A549 (cell line): Measurements from ENCODE around the gene RNPS1. TPM values are rescaled to one million over a fixed set of nuclear protein-coding genes. Genes with fewer than 3 reads are reported as not detected.

Source experiments
- ATAC-seq, 2 experiments: fragments of 200-7000 bp in 1 of 2; fragments of >200 bp in 1 of 2; cut with Nextera tagmentation in 1 of 2; cut with Tn5 transposase in 1 of 2; 3 replicates each; pipeline versions ENCODE4 v1.8.0 to v1.9.1; 2018 to 2020; ENCODE audit warnings: mild to moderate bottlenecking in 1 of 2, moderate library complexity in 1 of 2
- CTCF ChIA-PET: fragments of 300-600 bp; sonication (Branson Sonifier 250); formaldehyde crosslinking; extraction: SDS; loops from one replicate; lab custom pipeline; 2021; ENCODE audit warnings: antibody characterized with exemption, inconsistent platforms; lab: Yijun Ruan, JAX
- POLR2A ChIA-PET: fragments of 350-600 bp; formaldehyde crosslinking; extraction: SDS; loops from one replicate; lab custom pipeline; 2021; ENCODE audit warnings: antibody characterized with exemption, inconsistent platforms; lab: Yijun Ruan, JAX
- DNase-seq, 2 experiments: peaks; one replicate each; pipeline versions ENCODE4 v3.0.0 to v3.0.0-alpha.2; 2011 to 2016; ENCODE audit warnings: low read depth in 1 of 2, low spot score in 1 of 2
- FAIRE-seq: peaks from 2 replicates; lab custom pipeline; 2011; peaks lifted over from hg19 to GRCh38; lab: Jason Lieb, UNC
- H3K27ac ChIP-seq, 2 experiments: fragments of >200 bp; sonication (Bioruptor Twin); formaldehyde crosslinking; 3 replicates each; pipeline ENCODE4 v1.5.1; 2016 to 2017
- H3K4me1 ChIP-seq: fragments of >200 bp; sonication (Bioruptor Twin); formaldehyde crosslinking; 3 replicates; pipeline ENCODE4 v1.6.1; 2016
- H3K4me2 ChIP-seq: fragments of >200 bp; sonication (Bioruptor Twin); formaldehyde crosslinking; 3 replicates; pipeline ENCODE4 v1.6.1; 2016
- H3K4me3 ChIP-seq: fragments of >200 bp; sonication (Bioruptor Twin); formaldehyde crosslinking; 3 replicates; pipeline ENCODE4 v1.5.1; 2016
- H3K9me3 ChIP-seq: fragments of >200 bp; sonication (Bioruptor Twin); formaldehyde crosslinking; 3 replicates; pipeline ENCODE4 v1.6.1; 2016
- BHLHE40 ChIP-seq: IDR thresholded peaks from 2 replicates; pipeline ENCODE4 v1.6.1; 2012; ENCODE audit warnings: low read depth, low read length, inconsistent platforms
- CBX8 ChIP-seq: fragments of 200-600 bp; sonication (generic); IDR thresholded peaks from 2 replicates; pipeline ENCODE4 v1.6.1; 2016
- CEBPB ChIP-seq, 2 experiments: fragments of >200 bp in 1 of 2; sonication (Bioruptor Twin) in 1 of 2; formaldehyde crosslinking in 1 of 2; IDR thresholded peaks; 2 replicates each; pipeline ENCODE4 v1.6.1; 2012 to 2016
- EHF ChIP-seq: fragments of 250-450 bp; sonication (Bioruptor Pico); IDR thresholded peaks from 2 replicates; pipeline ENCODE4 v1.5.0; 2020; ENCODE audit warnings: mild to moderate bottlenecking
- EHMT2 ChIP-seq: fragments of 200-600 bp; sonication (generic); IDR thresholded peaks from 2 replicates; pipeline ENCODE4 v1.6.1; 2016; ENCODE audit warnings: antibody characterized with exemption, low read depth, mild to moderate bottlenecking, moderate library complexity
- HOXB5 ChIP-seq: fragments of 250-450 bp; sonication (Bioruptor Pico); IDR thresholded peaks from 2 replicates; pipeline ENCODE4 v1.5.0; 2020; ENCODE audit warnings: mild to moderate bottlenecking, moderate library complexity
- MYC ChIP-seq: IDR thresholded peaks from 2 replicates; pipeline ENCODE4 v1.6.1; 2012; ENCODE audit warnings: mild to moderate bottlenecking, inconsistent platforms, low read length, improper control_type of control experiment, borderline replicate concordance
- PHF8 ChIP-seq: fragments of 200-600 bp; sonication (generic); IDR thresholded peaks from 2 replicates; pipeline ENCODE4 v1.6.1; 2016; ENCODE audit warnings: low read depth, mild to moderate bottlenecking, antibody characterized with exemption, moderate library complexity, borderline replicate concordance
- RAD21 ChIP-seq, 2 experiments: fragments of >200 bp in 1 of 2; sonication (Bioruptor Twin) in 1 of 2; formaldehyde crosslinking in 1 of 2; IDR thresholded peaks in 1 of 2; conservative IDR thresholded peaks in 1 of 2; 2 replicates in 1 of 2; 3 replicates in 1 of 2; pipeline ENCODE4 v1.6.1; 2012 to 2018; ENCODE audit warnings: inconsistent platforms in 1 of 2
- RFX5 ChIP-seq: fragments of 450-650 bp; IDR thresholded peaks from 2 replicates; pipeline ENCODE4 v1.7.1; 2014; ENCODE audit warnings: antibody characterized with exemption, mild to moderate bottlenecking, moderate library complexity
- RNF2 ChIP-seq: fragments of 200-600 bp; sonication (generic); IDR thresholded peaks from 2 replicates; pipeline ENCODE4 v1.6.1; 2016; ENCODE audit warnings: low read depth, mild to moderate bottlenecking, antibody characterized with exemption, moderate library complexity, borderline replicate concordance
- SREBF2 ChIP-seq: fragments of 450-650 bp; IDR thresholded peaks from 2 replicates; pipeline ENCODE4 v1.6.1; 2014; ENCODE audit warnings: mild to moderate bottlenecking, moderate library complexity
- ZFP36 ChIP-seq: fragments of 450-650 bp; IDR thresholded peaks from 2 replicates; pipeline ENCODE4 v1.6.1; 2014; ENCODE audit warnings: borderline replicate concordance; ENCODE audit not compliant: partially characterized antibody
- ZNF302 ChIP-seq: fragments of 250-450 bp; sonication (Bioruptor Pico); IDR thresholded peaks from 2 replicates; pipeline ENCODE4 v1.9.0; 2021; ENCODE audit warnings: inconsistent platforms, mild to moderate bottlenecking, moderate library complexity
- ZSCAN20 ChIP-seq: fragments of 250-450 bp; sonication (Bioruptor Pico); IDR thresholded peaks from 2 replicates; pipeline ENCODE4 v1.8.0; 2022; ENCODE audit warnings: mild to moderate bottlenecking, moderate library complexity
- WGBS: methylation state at CpG from one replicate; pipeline ENCODE4 v1.1.6; 2017; ENCODE audit errors: missing lambda C conversion rate; 5-methylcytosine and 5-hydroxymethylcytosine counted together
- polyA plus RNA-seq, 4 experiments: library from polyadenylated mRNA; depleted of rRNA in 3 of 4; stranded (reverse); fragments of >200 nt; fragmentation: RNase III in 1 of 4; extraction: RNeasy Plus Mini Kit Qiagen cat#74134 plus additional on column Dnase treatment in 1 of 4; gene quantifications; 2 replicates in 3 of 4; 3 replicates in 1 of 4; pipeline ENCODE4 v1.2.3, GENCODE V29; 2011 to 2017
- TF ChIP-seq, protein P1 (sequence below): fragments of 200-600 bp; sonication (generic); IDR thresholded peaks from 2 replicates; pipeline ENCODE4 v1.6.1; 2016; ENCODE audit warnings: antibody characterized with exemption, mild to moderate bottlenecking, moderate library complexity
- TF ChIP-seq, protein P2 (sequence below): IDR thresholded peaks from 2 replicates; pipeline ENCODE4 v1.6.1; 2012
- TF ChIP-seq, protein P3 (sequence below): fragments of 150-350 bp; IDR thresholded peaks from 2 replicates; pipeline ENCODE4 v1.6.1; 2014; ENCODE audit warnings: low read depth, mild to moderate bottlenecking, low read length

RNPS1 gene
- polyA plus RNA-seq, 2 of the 4 experiments (the other 2 are of a cell fraction), result 183 to 200 TPM

DNA sequence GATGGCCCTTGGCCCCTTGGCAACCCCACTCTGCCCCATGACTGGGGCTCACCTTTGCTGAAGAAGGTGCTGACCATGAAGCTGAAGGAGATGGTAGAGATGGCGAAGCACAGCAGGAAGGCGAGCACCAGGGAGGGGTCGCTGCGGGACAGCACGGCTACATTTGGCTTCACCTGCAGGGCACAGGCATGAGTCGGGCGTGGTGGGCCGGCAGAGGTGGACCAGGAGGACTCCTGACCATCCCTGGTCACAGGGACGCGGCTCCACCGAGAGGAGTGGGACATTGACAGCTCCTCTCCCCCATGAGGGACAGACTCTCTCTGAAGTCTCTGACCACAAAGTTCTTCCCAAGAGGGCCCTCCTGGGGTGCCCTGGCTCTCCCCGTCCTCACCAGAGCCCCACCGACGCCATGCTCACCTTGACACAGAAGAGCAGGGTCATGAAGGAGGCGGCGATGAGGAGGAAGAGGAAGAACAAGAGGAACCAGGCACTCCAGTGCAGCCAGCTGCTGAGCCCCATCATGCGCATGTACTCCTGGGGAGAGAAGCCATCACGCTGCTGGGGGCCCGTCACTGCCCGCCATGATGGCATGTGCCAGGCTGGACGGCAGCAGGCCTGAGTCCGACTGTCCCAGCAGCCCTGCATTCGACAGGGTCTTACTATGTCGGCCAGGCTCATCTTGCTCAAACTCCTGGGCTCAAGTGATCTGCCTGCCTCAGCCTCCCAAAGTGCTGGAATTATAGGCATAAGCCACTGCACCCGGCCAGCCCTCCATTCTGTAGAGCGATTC, 49.5 kb upstream of the RNPS1 start:
- CTCF ChIA-PET, result no interaction called here
- POLR2A ChIA-PET, result interaction anchor here (0.6 kb wide), 1 partner anchor 267 kb away, joined by 4 read pairs; no protein-coding TSS in a partner anchor
- Histone ChIP-seq H3K27ac (no peak overlapping the region), H3K9me3 (no peaks in the 10 kb centered on the region), H3K4me2 (no peak overlapping the region), H3K4me3 (no peak overlapping the region), H3K4me1 (no peaks in the 10 kb centered on the region)
- ATAC-seq (no peak), DNase-seq (no peak), FAIRE-seq (no peak)
- TF ChIP-seq CEBPB (IDR thresholded peaks at IDR 0.05) (no peak), MYC (no peak)
- 96% methylated on average over 26 of the region's 26 CpGs for WGBS

DNA sequence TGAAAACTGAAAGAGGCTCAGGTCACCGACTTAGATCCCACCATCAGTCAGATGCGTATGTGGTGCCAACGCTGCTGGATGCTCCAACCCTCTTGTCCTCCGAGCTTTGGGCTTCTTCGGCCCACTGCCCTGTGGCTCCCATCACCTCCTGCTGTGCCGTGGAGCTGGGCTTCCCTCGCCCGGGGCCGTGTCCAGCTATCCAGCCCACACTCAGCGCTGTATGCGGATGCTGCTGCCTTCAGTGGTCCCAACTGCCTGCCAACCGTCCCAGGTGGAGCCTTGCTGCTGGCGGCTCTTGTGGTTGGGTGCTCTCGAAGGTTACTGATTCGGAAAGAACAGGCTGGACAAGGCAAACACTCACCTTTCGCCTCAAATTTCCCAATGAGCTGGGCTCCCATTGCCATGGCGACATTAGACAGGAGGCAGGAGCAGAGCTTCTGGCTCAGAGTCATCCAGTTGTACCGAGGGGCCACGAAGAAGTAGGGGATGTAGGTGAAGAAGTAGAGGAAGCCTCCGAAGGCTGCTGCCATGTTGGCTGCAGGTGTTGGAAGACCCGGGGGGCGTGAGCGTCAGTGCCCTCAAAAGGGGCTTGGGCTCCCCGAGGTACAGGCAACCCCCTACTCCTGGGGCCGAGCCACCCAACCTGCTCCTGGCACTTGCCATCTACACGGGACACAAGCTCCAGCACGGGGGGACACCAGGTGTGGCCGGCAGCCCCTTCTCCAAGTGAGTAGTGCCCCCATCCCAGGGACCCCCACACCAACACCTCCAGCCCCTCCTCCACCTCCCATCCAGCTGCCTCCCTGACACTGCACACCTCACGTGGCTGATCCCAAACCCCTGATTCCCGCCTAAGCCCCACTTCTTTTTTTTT, 40.4 kb upstream of the RNPS1 start:
- FAIRE-seq (no peak), ATAC-seq (no peak), DNase-seq (no peak)
- Histone ChIP-seq H3K9me3 (no peaks in the 10 kb centered on the region), H3K4me2 (no peak overlapping the region), H3K27ac (no peak overlapping the region), H3K4me3 (no peak overlapping the region), H3K4me1 (no peaks in the 10 kb centered on the region)
- ChIA-PET POLR2A (no interaction called here), CTCF (interaction anchor here (1.0 kb wide), 1 partner anchor 32 kb away, joined by 6 read pairs; the partner anchor contains the start of gene ABCA3)
- 90% methylated on average over 30 of the region's 30 CpGs for WGBS
- no peak for TF ChIP-seq RAD21 (conservative IDR thresholded peaks at IDR 0.05 in 1 of 2, IDR thresholded peaks at IDR 0.05 in 1 of 2)
- no peak for TF ChIP-seq RNF2
- TF ChIP-seq CBX8, result no peak
- TF ChIP-seq, protein P1, sequence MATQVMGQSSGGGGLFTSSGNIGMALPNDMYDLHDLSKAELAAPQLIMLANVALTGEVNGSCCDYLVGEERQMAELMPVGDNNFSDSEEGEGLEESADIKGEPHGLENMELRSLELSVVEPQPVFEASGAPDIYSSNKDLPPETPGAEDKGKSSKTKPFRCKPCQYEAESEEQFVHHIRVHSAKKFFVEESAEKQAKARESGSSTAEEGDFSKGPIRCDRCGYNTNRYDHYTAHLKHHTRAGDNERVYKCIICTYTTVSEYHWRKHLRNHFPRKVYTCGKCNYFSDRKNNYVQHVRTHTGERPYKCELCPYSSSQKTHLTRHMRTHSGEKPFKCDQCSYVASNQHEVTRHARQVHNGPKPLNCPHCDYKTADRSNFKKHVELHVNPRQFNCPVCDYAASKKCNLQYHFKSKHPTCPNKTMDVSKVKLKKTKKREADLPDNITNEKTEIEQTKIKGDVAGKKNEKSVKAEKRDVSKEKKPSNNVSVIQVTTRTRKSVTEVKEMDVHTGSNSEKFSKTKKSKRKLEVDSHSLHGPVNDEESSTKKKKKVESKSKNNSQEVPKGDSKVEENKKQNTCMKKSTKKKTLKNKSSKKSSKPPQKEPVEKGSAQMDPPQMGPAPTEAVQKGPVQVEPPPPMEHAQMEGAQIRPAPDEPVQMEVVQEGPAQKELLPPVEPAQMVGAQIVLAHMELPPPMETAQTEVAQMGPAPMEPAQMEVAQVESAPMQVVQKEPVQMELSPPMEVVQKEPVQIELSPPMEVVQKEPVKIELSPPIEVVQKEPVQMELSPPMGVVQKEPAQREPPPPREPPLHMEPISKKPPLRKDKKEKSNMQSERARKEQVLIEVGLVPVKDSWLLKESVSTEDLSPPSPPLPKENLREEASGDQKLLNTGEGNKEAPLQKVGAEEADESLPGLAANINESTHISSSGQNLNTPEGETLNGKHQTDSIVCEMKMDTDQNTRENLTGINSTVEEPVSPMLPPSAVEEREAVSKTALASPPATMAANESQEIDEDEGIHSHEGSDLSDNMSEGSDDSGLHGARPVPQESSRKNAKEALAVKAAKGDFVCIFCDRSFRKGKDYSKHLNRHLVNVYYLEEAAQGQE, result no peak

DNA sequence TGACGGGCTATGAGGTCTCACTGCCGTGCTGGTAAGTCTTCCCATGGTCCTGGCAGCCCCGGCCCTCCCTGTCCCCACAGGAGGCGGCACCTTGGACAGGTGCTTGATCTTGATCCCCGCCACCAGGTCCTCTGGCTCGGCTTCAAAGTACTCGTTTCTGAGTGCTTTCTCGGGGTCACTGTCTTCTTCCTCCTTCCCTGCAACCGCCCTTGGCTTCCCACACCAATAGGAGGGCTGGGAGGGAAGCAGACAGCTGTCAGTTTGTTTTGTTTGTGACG, 31.9 kb upstream of the RNPS1 start:
- no peak for FAIRE-seq
- WGBS, result 68% methylated on average over 10 of the region's 10 CpGs
- TF ChIP-seq, protein P2, sequence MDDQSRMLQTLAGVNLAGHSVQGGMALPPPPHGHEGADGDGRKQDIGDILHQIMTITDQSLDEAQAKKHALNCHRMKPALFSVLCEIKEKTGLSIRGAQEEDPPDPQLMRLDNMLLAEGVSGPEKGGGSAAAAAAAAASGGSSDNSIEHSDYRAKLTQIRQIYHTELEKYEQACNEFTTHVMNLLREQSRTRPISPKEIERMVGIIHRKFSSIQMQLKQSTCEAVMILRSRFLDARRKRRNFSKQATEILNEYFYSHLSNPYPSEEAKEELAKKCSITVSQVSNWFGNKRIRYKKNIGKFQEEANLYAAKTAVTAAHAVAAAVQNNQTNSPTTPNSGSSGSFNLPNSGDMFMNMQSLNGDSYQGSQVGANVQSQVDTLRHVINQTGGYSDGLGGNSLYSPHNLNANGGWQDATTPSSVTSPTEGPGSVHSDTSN, result no peak
- TF ChIP-seq RFX5 (no peak), HOXB5 (CRISPR knock-in tag) (no peak), SREBF2 (no peak), PHF8 (no peak), ZFP36 (no peak), EHMT2 (no peak), BHLHE40 (no peak), ZSCAN20 (CRISPR knock-in tag) (no peak), EHF (CRISPR knock-in tag) (no peak), ZNF302 (no peak)
- TF ChIP-seq, protein P3, sequence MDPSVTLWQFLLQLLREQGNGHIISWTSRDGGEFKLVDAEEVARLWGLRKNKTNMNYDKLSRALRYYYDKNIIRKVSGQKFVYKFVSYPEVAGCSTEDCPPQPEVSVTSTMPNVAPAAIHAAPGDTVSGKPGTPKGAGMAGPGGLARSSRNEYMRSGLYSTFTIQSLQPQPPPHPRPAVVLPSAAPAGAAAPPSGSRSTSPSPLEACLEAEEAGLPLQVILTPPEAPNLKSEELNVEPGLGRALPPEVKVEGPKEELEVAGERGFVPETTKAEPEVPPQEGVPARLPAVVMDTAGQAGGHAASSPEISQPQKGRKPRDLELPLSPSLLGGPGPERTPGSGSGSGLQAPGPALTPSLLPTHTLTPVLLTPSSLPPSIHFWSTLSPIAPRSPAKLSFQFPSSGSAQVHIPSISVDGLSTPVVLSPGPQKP, result no peak
- Histone ChIP-seq H3K4me2 (no peak overlapping the region), H3K9me3 (no peaks in the 10 kb centered on the region), H3K4me3 (no peak overlapping the region), H3K27ac (no peak overlapping the region), H3K4me1 (no peaks in the 10 kb centered on the region)
- CTCF ChIA-PET, result interaction anchor here (1.0 kb wide), 1 partner anchor 11 kb away, joined by 3 read pairs; no protein-coding TSS in a partner anchor
- POLR2A ChIA-PET, result no interaction called here
- no peak for DNase-seq
- ATAC-seq, result peak in 1 of 2 experiments; percentile 6; a peak in 2 of 6 replicates
